Lung (tissue), 12 donors: ENCODE measurements around the gene HAVCR2. TPM values are rescaled to one million over a fixed set of nuclear protein-coding genes. Genes with fewer than 3 reads are reported as not detected.

Experiments
- ATAC-seq: fragments of 200-7000 bp; cut with Tn5 transposase; one replicate; pipeline ENCODE4 v1.9.1; 2020; ENCODE audit warnings: moderate number of reproducible peaks; ENCODE audit not compliant: insufficient read depth, low FRiP score
- DNase-seq, 3 donors: peaks; one replicate each; pipeline ENCODE4 v3.0.0-alpha.2; 2013 to 2017
- H3K27ac ChIP-seq, 2 donors: one replicate each; pipeline ENCODE4 v1.5.1; 2013; ENCODE audit warnings: mild to moderate bottlenecking in 2 of 2, moderate library complexity in 2 of 2, control low read depth in 1 of 2, inconsistent platforms in 1 of 2, low read depth in 1 of 2, low read length in 1 of 2
- H3K27me3 ChIP-seq, 3 donors: one replicate each; pipeline ENCODE4 v1.5.1; 2013; ENCODE audit warnings: low read length in 2 of 3; ENCODE audit not compliant: control insufficient read depth in 3 of 3, insufficient read depth in 3 of 3
- H3K36me3 ChIP-seq, 4 donors: one replicate each; pipeline ENCODE4 v1.5.1; 2013; ENCODE audit warnings: low read length in 4 of 4, mild to moderate bottlenecking in 1 of 4, moderate library complexity in 1 of 4; ENCODE audit not compliant: control insufficient read depth in 4 of 4, insufficient read depth in 4 of 4
- H3K4me1 ChIP-seq, 5 donors: one replicate each; pipeline ENCODE4 v1.5.1; 2013; ENCODE audit warnings: low read length in 5 of 5, mild to moderate bottlenecking in 2 of 5, moderate library complexity in 1 of 5; ENCODE audit not compliant: control insufficient read depth in 5 of 5, insufficient read depth in 5 of 5
- H3K4me3 ChIP-seq: one replicate; pipeline ENCODE4 v1.5.1; 2013; ENCODE audit warnings: mild to moderate bottlenecking, control low read depth, moderate library complexity
- H3K9ac ChIP-seq, 2 donors: one replicate each; pipeline ENCODE4 v1.5.1; 2013; ENCODE audit warnings: low read length in 2 of 2, control low read depth in 1 of 2; ENCODE audit not compliant: insufficient read depth in 1 of 2
- H3K9me3 ChIP-seq, 4 donors: one replicate each; pipeline ENCODE4 v1.5.1; 2013; ENCODE audit warnings: low read length in 3 of 4, mild to moderate bottlenecking in 1 of 4, moderate library complexity in 1 of 4; ENCODE audit not compliant: control insufficient read depth in 4 of 4, insufficient read depth in 3 of 4
- CTCF ChIP-seq: IDR thresholded peaks from 2 replicates; pipeline ENCODE4 v1.5.1; 2012; ENCODE audit warnings: mild to moderate bottlenecking; ENCODE audit errors: control extremely low read depth, extremely low read depth
- WGBS, 2 donors: extraction: QIAGEN DNeasy Blood & Tissue Kit; methylation state at CpG; one replicate each; pipeline ENCODE4 v1.1.7; 2013; 5-methylcytosine and 5-hydroxymethylcytosine counted together
- polyA plus RNA-seq, 2 donors: library from polyadenylated mRNA; stranded (reverse); fragments of 200-250 nt; gene quantifications; one replicate each; pipeline ENCODE4 v1.2.1, GENCODE V29; 2013
- total RNA-seq, 2 donors: library from RNA; depleted of rRNA in 1 of 2; stranded (reverse); fragments of >200 nt in 1 of 2; gene quantifications; one replicate each; pipeline ENCODE4 v1.2.1, GENCODE V29; 2014 to 2021
- donor health status: control.
- donor health status: control.
- donor health status: Bipolar disorder and iron deficiency.
- donor health status: healthy.
- donor health status: DM: yes; HTN: yes; CAD: no.

The HAVCR2 gene
- total and polyA plus RNA-seq, 4 donors, result 8.8 to 38.4 (median 22.8) TPM

GRCh38 chr5:157085930-157086329 lies 22.9 kb downstream of the HAVCR2 start:
- no peak for TF ChIP-seq CTCF
- ATAC-seq, result no peak
- Histone ChIP-seq H3K27me3 (no peaks in the 10 kb centered on the region), H3K4me3 (no peak overlapping the region), H3K9ac (no peak overlapping the region), H3K36me3 (no peaks in the 10 kb centered on the region), H3K9me3 (no peaks in the 10 kb centered on the region), H3K27ac (no peak overlapping the region), H3K4me1 (no peaks in the 10 kb centered on the region)
- DNase-seq, result no peak
- WGBS, 2 donors, result 61 to 80% methylated on average over 4 of the region's 4 CpGs

- Histone ChIP-seq H3K4me3 (no peak overlapping the region), H3K4me1 (no peaks in the 10 kb centered on the region), H3K9me3 (no peaks in the 10 kb centered on the region), H3K27ac (no peak overlapping the region), H3K36me3 (no peaks in the 10 kb centered on the region), H3K9ac (no peak overlapping the region), H3K27me3 (no peaks in the 10 kb centered on the region)
- DNase-seq (no peak), ATAC-seq (no peak)
- TF ChIP-seq CTCF, result no peak
- 59 to 81% methylated on average over 2 of the region's 2 CpGs for WGBS, 2 donors
Observed at GRCh38 chr5:157080286-157080685, 28.6 kb downstream of the HAVCR2 start.

- no peaks in the 10 kb centered on the region for H3K27me3 ChIP-seq
- 69 to 76% methylated on average over 4 of the region's 4 CpGs for WGBS, 2 donors
- ATAC-seq, result no peak
- H3K27ac ChIP-seq, result no peak overlapping the region
- no peaks in the 10 kb centered on the region for H3K36me3 ChIP-seq
- no peak overlapping the region for H3K4me3 ChIP-seq
- TF ChIP-seq CTCF, result no peak
- no peak overlapping the region for H3K9ac ChIP-seq
- H3K4me1 ChIP-seq, result no peaks in the 10 kb centered on the region
- H3K9me3 ChIP-seq, result no peaks in the 10 kb centered on the region
- no peak for DNase-seq
Observed at GRCh38 chr5:157076558-157076957, 32.3 kb downstream of the HAVCR2 start.

GRCh38 chr5:157072508-157072907 lies 36.3 kb downstream of the HAVCR2 start:
- Histone ChIP-seq H3K9me3 (no peaks in the 10 kb centered on the region), H3K9ac (no peak overlapping the region), H3K27ac (no peak overlapping the region), H3K4me3 (no peak overlapping the region), H3K36me3 (no peaks in the 10 kb centered on the region), H3K4me1 (no peaks in the 10 kb centered on the region), H3K27me3 (no peaks in the 10 kb centered on the region)
- no peak for TF ChIP-seq CTCF
- DNase-seq (no peak), ATAC-seq (no peak)
- 65 to 72% methylated on average over 3 of the region's 3 CpGs for WGBS, 2 donors
